Measurements from ENCODE around the gene HHAT. TPM values are rescaled to one million over a fixed set of nuclear protein-coding genes. Genes with fewer than 3 reads are reported as not detected.

Gene HHAT
- total and polyA plus RNA-seq, 9 of the 15 experiments (the other 6 are each of a cell fraction or from before 2014, with no cell fraction given): 0.07 to 0.16 (median 0.13) TPM; not detected in 1

DNA sequence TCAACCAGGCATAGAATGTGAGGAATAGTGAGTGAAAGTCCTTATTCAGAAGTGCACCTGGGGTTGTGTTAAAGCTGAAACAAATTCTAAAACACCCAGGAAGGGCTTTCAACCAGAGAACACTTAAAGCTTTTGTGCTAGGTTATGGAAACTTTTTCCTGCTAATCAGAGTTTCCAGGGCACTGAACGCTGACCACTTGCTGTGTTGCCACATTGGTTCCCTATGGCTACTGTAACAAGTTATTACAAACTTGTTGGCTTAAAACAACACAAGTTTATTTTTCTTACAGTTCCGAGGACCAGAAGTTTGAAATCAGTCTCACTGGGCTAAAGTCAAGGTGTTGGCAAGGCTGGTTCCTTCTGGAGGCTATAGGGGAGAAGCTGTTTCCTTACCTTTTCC is 300.6 kb downstream of the HHAT start:
- intact Hi-C loops (cut with micrococcal nuclease) (no loop called here), in situ Hi-C loops (cut with MboI) (no loop called here)
- Histone ChIP-seq H2AFZ (ENCODE audit: low read depth, low read length) (no peak overlapping the region), H3K36me3 (ENCODE audit: control insufficient read depth, insufficient read depth, low read length) (no peaks in the 10 kb centered on the region), H3K27me3 (ENCODE audit: control insufficient read depth in 2 of 2, insufficient read depth in 2 of 2, low read length in 2 of 2) (no peaks in the 10 kb centered on the region; a peak in 2 of 5 replicates), H4K20me1 (replicated peaks; ENCODE audit: control insufficient read depth, insufficient read depth, low read length) (no peaks in the 10 kb centered on the region), H3K9me3 (replicated peaks; ENCODE audit: control insufficient read depth, insufficient read depth, low read depth, low read length) (no peaks in the 10 kb centered on the region), H3K79me2 (ENCODE audit: control insufficient read depth, insufficient read depth, low read length) (no peaks in the 10 kb centered on the region), H3K9me1 (ENCODE audit: control insufficient read depth, insufficient read depth, low read length) (no peaks in the 10 kb centered on the region), H3K27ac (ENCODE audit: extremely low read depth, low read depth, low read length) (no peak overlapping the region), H3K9ac (ENCODE audit: insufficient read depth in 1 of 2, low read depth in 2 of 2, low read length in 2 of 2) (no peak overlapping the region), H3K4me1 (replicated peaks in 1 of 2; ENCODE audit: control insufficient read depth in 2 of 2, insufficient read depth in 2 of 2, low read length in 2 of 2) (no peaks in the 10 kb centered on the region), H3K4me2 (ENCODE audit: insufficient read depth, low read length) (no peak overlapping the region), H3K4me3 (no peak overlapping the region)
- DNase-seq (ENCODE audit: extremely low read depth in 1 of 4, low spot score in 3 of 4) (no peak), ATAC-seq (no peak), FAIRE-seq (no peak)
- WGBS (ENCODE audit: insufficient coverage, low coverage, missing lambda C conversion rate): 0% methylated on average over 2 of the region's 2 CpGs
- CTCF ChIA-PET (ENCODE audit: low intra/inter-chr PET ratio): no interaction called here
- POLR2A ChIA-PET: no interaction called here
- no peak for TF ChIP-seq RAD51 (IDR thresholded peaks at IDR 0.05; ENCODE audit: borderline replicate concordance, low read depth)
- no peak for TF ChIP-seq CHD7 (IDR thresholded peaks at IDR 0.05; ENCODE audit: low read depth, low read length)
- TF ChIP-seq U2AF2 (optimal IDR thresholded peaks at IDR 0.05; ENCODE audit: low read depth, low read length): no peak
- no peak for TF ChIP-seq SREBF2 (CRISPR knock-in tag; IDR thresholded peaks at IDR 0.05)
- TF ChIP-seq SNIP1 (IDR thresholded peaks at IDR 0.05; ENCODE audit: low read depth): no peak
- no peak for TF ChIP-seq TCF7L2 (IDR thresholded peaks at IDR 0.05; ENCODE audit: low read depth, low read length)
- TF ChIP-seq NBN (IDR thresholded peaks at IDR 0.05; ENCODE audit: low read depth): no peak
- no peak for TF ChIP-seq ARID3A (IDR thresholded peaks at IDR 0.05; ENCODE audit: borderline replicate concordance, low read depth, low read length)
- TF ChIP-seq ZKSCAN1 (IDR thresholded peaks at IDR 0.05; ENCODE audit: low read depth, low read length): no peak
- TF ChIP-seq DNMT1 (IDR thresholded peaks at IDR 0.05): no peak
- no peak for TF ChIP-seq FOXP1 (CRISPR knock-in tag; IDR thresholded peaks at IDR 0.05)
- no TSS peak for BruUV-seq (replicated peaks)
